PFSK-1 (cell line): ENCODE data around the gene COX8A.

ENCODE experiments used
- FOXP2 ChIP-seq: optimal IDR thresholded peaks from 2 replicates; pipeline ENCODE3; 2011; ENCODE audit warnings: borderline replicate concordance, control low read depth, inconsistent platforms; ENCODE audit not compliant: insufficient read depth; ENCODE audit errors: extremely low read length, extremely low read depth
- POLR2AphosphoS5 ChIP-seq: IDR thresholded peaks from 2 replicates; pipeline ENCODE4 v1.6.1; 2012; ENCODE audit warnings: low read depth, mild to moderate bottlenecking, control low read depth, low read length, moderate library complexity
- SIN3A ChIP-seq: IDR thresholded peaks from 2 replicates; pipeline ENCODE4 v1.6.1; 2012; ENCODE audit warnings: mild to moderate bottlenecking, low read length, moderate library complexity, borderline replicate concordance; ENCODE audit not compliant: insufficient read depth
- TAF1 ChIP-seq: IDR thresholded peaks from 2 replicates; pipeline ENCODE4 v1.6.1; 2012; ENCODE audit warnings: low read length, control low read depth, borderline replicate concordance; ENCODE audit not compliant: insufficient read depth
- TF ChIP-seq, protein P1 (sequence below), 2 experiments: IDR thresholded peaks; 2 replicates each; pipeline versions ENCODE4 v1.6.1 to v1.8.0; 2011 to 2012; ENCODE audit warnings: low read depth in 2 of 2, low read length in 2 of 2, control low read depth in 1 of 2, inconsistent platforms in 1 of 2, mild to moderate bottlenecking in 1 of 2, moderate library complexity in 1 of 2; ENCODE audit not compliant: insufficient read depth in 1 of 2

DNA sequence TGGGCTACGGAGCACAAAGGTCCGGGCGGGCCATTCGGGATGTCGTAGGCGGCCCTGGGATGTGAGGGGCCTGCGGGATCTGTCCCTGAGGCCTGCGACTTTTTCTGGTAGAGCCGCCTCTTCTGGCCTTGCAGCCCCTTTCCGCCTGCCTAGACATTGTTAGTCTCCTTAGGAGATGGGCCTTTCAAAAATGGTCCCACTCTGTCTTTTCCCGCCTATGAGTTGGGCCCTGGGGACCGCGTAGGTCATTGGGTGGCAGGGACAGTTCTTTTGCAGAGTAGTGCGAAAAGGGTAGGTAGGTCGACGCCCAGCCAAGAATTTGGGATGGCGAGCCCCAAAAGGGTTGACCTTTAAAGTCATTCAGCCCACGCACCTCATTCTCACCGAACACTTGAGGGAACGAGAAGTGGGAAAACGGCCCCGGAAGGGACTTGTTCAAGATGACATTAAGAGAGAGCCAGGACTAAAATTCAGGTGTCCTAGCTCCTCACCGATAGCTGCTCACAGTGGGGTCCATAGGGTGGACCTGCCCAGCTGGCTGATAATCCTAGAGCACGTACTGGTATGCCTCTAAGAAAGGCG is 12.6 kb downstream of the COX8A start:
- TF ChIP-seq TAF1 (no peak), POLR2AphosphoS5 (no peak), FOXP2 (no peak), SIN3A (no peak)
- TF ChIP-seq, protein P1, sequence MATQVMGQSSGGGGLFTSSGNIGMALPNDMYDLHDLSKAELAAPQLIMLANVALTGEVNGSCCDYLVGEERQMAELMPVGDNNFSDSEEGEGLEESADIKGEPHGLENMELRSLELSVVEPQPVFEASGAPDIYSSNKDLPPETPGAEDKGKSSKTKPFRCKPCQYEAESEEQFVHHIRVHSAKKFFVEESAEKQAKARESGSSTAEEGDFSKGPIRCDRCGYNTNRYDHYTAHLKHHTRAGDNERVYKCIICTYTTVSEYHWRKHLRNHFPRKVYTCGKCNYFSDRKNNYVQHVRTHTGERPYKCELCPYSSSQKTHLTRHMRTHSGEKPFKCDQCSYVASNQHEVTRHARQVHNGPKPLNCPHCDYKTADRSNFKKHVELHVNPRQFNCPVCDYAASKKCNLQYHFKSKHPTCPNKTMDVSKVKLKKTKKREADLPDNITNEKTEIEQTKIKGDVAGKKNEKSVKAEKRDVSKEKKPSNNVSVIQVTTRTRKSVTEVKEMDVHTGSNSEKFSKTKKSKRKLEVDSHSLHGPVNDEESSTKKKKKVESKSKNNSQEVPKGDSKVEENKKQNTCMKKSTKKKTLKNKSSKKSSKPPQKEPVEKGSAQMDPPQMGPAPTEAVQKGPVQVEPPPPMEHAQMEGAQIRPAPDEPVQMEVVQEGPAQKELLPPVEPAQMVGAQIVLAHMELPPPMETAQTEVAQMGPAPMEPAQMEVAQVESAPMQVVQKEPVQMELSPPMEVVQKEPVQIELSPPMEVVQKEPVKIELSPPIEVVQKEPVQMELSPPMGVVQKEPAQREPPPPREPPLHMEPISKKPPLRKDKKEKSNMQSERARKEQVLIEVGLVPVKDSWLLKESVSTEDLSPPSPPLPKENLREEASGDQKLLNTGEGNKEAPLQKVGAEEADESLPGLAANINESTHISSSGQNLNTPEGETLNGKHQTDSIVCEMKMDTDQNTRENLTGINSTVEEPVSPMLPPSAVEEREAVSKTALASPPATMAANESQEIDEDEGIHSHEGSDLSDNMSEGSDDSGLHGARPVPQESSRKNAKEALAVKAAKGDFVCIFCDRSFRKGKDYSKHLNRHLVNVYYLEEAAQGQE (IDR thresholded peaks at IDR 0.05; ENCODE audit: insufficient read depth in 1 of 2, low read depth in 2 of 2, low read length in 2 of 2) = no peak
